Keratinocyte (primary cell): Measurements from ENCODE around the gene HYAL1. TPM values are rescaled to one million over a fixed set of nuclear protein-coding genes. Genes with fewer than 3 reads are reported as not detected.

ENCODE experiments used
- DNase-seq: peaks from one replicate; pipeline ENCODE4 v3.0.0-alpha.2; 2011; ENCODE audit warnings: low read depth, missing footprints, low spot score
- FAIRE-seq: peaks from 2 replicates; lab custom pipeline; 2011; peaks lifted over from hg19 to GRCh38; lab: Jason Lieb, UNC
- H2AFZ ChIP-seq: 2 replicates; pipeline ENCODE4 v1.6.0; 2012; ENCODE audit warnings: low read length, control low read depth, inconsistent platforms; ENCODE audit not compliant: control insufficient read depth
- H3K27ac ChIP-seq: 2 replicates; pipeline ENCODE4 v1.5.1; 2011; ENCODE audit warnings: low read length; ENCODE audit not compliant: control insufficient read depth, insufficient read depth
- H3K27me3 ChIP-seq: 3 replicates; pipeline ENCODE4 v1.6.0; 2011; ENCODE audit warnings: low read length; ENCODE audit not compliant: control insufficient read depth, insufficient read depth; ENCODE audit errors: extremely low read depth
- H3K36me3 ChIP-seq, 2 experiments: 2 replicates in 1 of 2; 3 replicates in 1 of 2; pipeline ENCODE4 v1.5.1; 2011; ENCODE audit warnings: low read length in 2 of 2, mild to moderate bottlenecking in 1 of 2; ENCODE audit not compliant: control insufficient read depth in 2 of 2, insufficient read depth in 2 of 2; ENCODE audit errors: extremely low read depth in 1 of 2
- H3K4me1 ChIP-seq: 3 replicates; pipeline ENCODE4 v1.5.1; 2011; ENCODE audit warnings: low read length; ENCODE audit not compliant: control insufficient read depth, insufficient read depth; ENCODE audit errors: extremely low read depth
- H3K4me2 ChIP-seq: 3 replicates; pipeline ENCODE4 v1.6.0; 2011; ENCODE audit warnings: low read depth, low read length; ENCODE audit not compliant: control insufficient read depth, insufficient read depth; ENCODE audit errors: extremely low read depth
- H3K4me3 ChIP-seq, 3 experiments: fragments of 200-600 bp in 1 of 3; sonication (generic) in 1 of 3; 2 replicates in 2 of 3; 3 replicates in 1 of 3; pipeline ENCODE4 v1.5.1; 2011 to 2016; ENCODE audit warnings: low read length in 3 of 3, mild to moderate bottlenecking in 3 of 3, control low read depth in 2 of 3, inconsistent platforms in 1 of 3, low read depth in 1 of 3, mixed read lengths in 1 of 3, mixed run types in 1 of 3, moderate library complexity in 1 of 3; ENCODE audit not compliant: control insufficient read depth in 2 of 3, insufficient read depth in 2 of 3; ENCODE audit errors: extremely low read depth in 1 of 3
- H3K79me2 ChIP-seq: 2 replicates; pipeline ENCODE4 v1.6.0; 2012; ENCODE audit warnings: low read length; ENCODE audit not compliant: control insufficient read depth, insufficient read depth
- H3K9ac ChIP-seq: 3 replicates; pipeline ENCODE4 v1.6.0; 2011; ENCODE audit warnings: low read length; ENCODE audit not compliant: control insufficient read depth, insufficient read depth; ENCODE audit errors: extremely low read depth
- H3K9me1 ChIP-seq: 3 replicates; pipeline ENCODE4 v1.6.0; 2011; ENCODE audit warnings: low read length; ENCODE audit not compliant: control insufficient read depth, insufficient read depth; ENCODE audit errors: extremely low read depth
- H3K9me3 ChIP-seq: 2 replicates; pipeline ENCODE4 v1.5.1; 2012; ENCODE audit warnings: low read depth, low read length; ENCODE audit not compliant: control insufficient read depth
- H4K20me1 ChIP-seq: 3 replicates; pipeline ENCODE4 v1.6.0; 2011; ENCODE audit warnings: low read length; ENCODE audit not compliant: control insufficient read depth, insufficient read depth; ENCODE audit errors: extremely low read depth
- EZH2 ChIP-seq: IDR thresholded peaks from one replicate; pipeline ENCODE4 v1.6.1; 2012; ENCODE audit warnings: inconsistent platforms, mild to moderate bottlenecking, low read length, moderate library complexity
- dilution Hi-C: fragments of 300-500 bp; cut with MboI; formaldehyde crosslinking; loops from one replicate; pipeline ENCODE4 v1.7.0; 2020; ENCODE audit warnings: low sequenced_read_pairs; ENCODE audit not compliant: extremely low pct_ligation_motif_present
- polyA plus RNA-seq, 5 experiments: library from polyadenylated mRNA; depleted of rRNA in 3 of 5; stranded (reverse) in 3 of 5; stranded (forward) in 1 of 5; unstranded in 1 of 5; fragments of >200 nt; gene quantifications; 1 replicate in 1 of 5; 2 replicates in 3 of 5; 3 replicates in 1 of 5; pipeline versions ENCODE4 v1.2.1 to v1.2.3, GENCODE V29; 2011 to 2012; ENCODE audit warnings: missing spikeins in 2 of 5, low read depth in 1 of 5, low replicate concordance in 1 of 5
- TF ChIP-seq, protein P1 (sequence below), 3 experiments: IDR thresholded peaks in 1 of 3; conservative IDR thresholded peaks in 1 of 3; optimal IDR thresholded peaks in 1 of 3; 2 replicates in 2 of 3; 3 replicates in 1 of 3; pipeline versions ENCODE3 to v1.5.1; 2011; ENCODE audit warnings: low read length in 3 of 3, mild to moderate bottlenecking in 3 of 3, moderate library complexity in 2 of 3, control low read depth in 1 of 3, inconsistent platforms in 1 of 3; ENCODE audit not compliant: insufficient read depth in 2 of 3; ENCODE audit errors: extremely low read depth in 1 of 3

The HYAL1 gene
- polyA plus RNA-seq, 1 donor (not counting 4 experiments of a cell fraction or from before 2014, with no cell fraction given): 13.9 TPM

DNA sequence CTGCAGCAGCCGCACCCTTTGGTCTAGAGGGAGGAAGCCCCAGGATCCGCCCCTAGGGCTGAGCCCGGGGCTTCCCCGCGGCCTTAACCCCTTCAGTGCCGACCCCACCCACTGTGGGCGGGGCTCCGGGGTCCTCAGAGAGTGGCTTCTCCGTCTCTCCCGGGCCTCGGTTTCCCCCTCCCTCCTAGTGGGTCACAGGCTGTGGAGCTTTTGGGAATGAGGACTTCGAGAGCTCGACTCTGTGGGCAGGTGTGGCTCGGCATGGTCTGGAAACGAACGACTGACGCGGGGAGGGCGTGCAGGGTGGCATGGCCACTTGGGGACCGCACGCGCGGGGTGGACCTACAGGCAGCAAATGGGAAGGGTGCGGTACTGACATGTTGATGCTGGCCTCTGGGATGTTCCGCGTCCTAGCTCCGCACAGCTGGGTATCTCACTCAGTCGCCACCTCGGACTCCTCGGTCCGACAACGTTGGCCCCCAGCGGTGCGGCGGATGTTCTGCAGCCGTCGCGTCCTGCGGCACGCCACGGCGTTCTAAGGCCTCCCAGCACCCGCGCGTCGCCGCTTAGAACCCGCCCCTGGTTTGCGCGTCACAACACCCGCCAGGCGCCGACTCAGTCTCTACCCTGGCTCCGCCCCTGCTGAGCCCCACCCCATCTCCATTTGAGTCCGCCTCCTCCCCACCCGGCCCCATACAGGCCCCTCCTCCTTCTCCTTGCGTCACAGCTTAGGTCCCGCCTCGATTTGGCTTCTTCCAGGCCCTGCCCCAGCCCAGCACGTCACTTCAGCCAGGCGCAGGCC, 4.3 kb downstream of the HYAL1 start, which contains the start of the genes HYAL3 and NAA80:
Gene HYAL3 (minus strand): TSS at position 570 of the 802 bp plus-strand sequence. CDS start 3,803 bp downstream, outside the sequence.
Gene NAA80 (minus strand): TSS at position 570 of the 802 bp plus-strand sequence. CDS start 1,942 bp downstream, outside the sequence.
- Histone ChIP-seq H3K4me2 (peak within 1 kb of the TSS; percentile 94), H2AFZ (peak within 1 kb of the TSS; percentile 94), H3K27me3 (no peaks in the 10 kb centered on the region), H4K20me1 (no peaks in the 10 kb centered on the region), H3K9me1 (peaks cover 3% of the 10 kb centered on the region), H3K4me3 (peak within 1 kb of the TSS; percentile 76 to 97 (median 94)), H3K27ac (peak within 1 kb of the TSS; percentile 97), H3K79me2 (peaks cover 9% of the 10 kb centered on the region), H3K4me1 (peaks cover 32% of the 10 kb centered on the region), H3K9ac (peak within 1 kb of the TSS; percentile 95), H3K36me3 (peaks cover 0 to 4% of the 10 kb centered on the region in 2 experiments), H3K9me3 (no peaks in the 10 kb centered on the region)
- TF ChIP-seq, protein P1, sequence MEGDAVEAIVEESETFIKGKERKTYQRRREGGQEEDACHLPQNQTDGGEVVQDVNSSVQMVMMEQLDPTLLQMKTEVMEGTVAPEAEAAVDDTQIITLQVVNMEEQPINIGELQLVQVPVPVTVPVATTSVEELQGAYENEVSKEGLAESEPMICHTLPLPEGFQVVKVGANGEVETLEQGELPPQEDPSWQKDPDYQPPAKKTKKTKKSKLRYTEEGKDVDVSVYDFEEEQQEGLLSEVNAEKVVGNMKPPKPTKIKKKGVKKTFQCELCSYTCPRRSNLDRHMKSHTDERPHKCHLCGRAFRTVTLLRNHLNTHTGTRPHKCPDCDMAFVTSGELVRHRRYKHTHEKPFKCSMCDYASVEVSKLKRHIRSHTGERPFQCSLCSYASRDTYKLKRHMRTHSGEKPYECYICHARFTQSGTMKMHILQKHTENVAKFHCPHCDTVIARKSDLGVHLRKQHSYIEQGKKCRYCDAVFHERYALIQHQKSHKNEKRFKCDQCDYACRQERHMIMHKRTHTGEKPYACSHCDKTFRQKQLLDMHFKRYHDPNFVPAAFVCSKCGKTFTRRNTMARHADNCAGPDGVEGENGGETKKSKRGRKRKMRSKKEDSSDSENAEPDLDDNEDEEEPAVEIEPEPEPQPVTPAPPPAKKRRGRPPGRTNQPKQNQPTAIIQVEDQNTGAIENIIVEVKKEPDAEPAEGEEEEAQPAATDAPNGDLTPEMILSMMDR (optimal IDR thresholded peaks at IDR 0.05 in 1 of 3, IDR thresholded peaks at IDR 0.05 in 1 of 3, conservative IDR thresholded peaks at IDR 0.05 in 1 of 3; ENCODE audit: extremely low read depth in 1 of 3, insufficient read depth in 2 of 3, low read length in 3 of 3): peak in 2 of 3 experiments; percentile 41 to 48
- TF ChIP-seq EZH2: no peak
- FAIRE-seq (no peak), DNase-seq (peak; percentile 100)
- dilution Hi-C loops: no loop called here

DNA sequence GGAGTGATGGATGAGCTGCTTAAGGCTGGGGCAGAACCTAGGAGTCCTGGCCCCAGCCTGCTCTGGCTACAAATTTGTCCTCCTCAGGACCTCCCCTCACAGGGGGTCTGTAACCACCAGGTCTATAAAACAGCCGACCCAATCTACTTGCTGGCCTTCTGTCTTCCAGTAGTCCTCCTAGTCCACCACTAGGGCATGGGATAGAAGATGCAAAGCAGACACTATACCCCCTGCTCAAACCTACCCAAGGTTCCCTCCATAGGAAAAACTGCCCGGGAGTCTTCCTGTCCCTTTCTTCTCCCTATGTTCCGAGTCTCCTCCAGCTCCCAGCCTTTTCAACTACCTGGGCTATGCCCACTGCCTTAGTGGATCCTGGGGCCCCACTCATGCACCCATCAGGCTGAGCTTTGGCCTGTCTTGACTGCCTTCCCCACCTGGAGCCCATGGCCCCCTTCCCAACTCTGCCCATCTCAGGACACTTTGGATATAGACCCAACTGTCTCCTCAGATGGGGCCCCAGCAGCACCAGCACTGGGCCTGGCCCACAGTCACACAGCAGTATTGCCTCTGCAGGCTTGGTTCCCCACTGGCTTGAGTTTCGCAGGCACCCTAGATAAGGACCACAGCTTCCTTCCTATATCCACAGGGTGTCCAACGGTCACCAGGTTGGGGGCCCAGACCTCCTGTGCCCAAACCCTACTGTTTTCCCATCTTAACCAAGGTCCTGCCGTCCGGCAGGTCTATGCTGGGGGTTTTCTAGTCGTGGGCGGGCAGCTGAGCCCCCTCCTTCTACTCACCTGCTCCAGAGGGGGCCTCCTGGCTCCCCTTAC, 5.3 kb downstream of the HYAL1 start:
- Histone ChIP-seq H3K4me3 (peak overlapping the region; percentile 76 to 97 (median 94)), H3K9ac (peak overlapping the region; percentile 95), H3K9me3 (no peaks in the 10 kb centered on the region), H3K36me3 (peaks cover 0 to 4% of the 10 kb centered on the region in 2 experiments), H3K4me2 (peak overlapping the region; percentile 94), H2AFZ (no peak overlapping the region), H4K20me1 (no peaks in the 10 kb centered on the region), H3K27ac (peak overlapping the region; percentile 89), H3K79me2 (peaks cover 7% of the 10 kb centered on the region), H3K9me1 (peaks cover 3% of the 10 kb centered on the region), H3K4me1 (peaks cover 24% of the 10 kb centered on the region), H3K27me3 (no peaks in the 10 kb centered on the region)
- FAIRE-seq (no peak), DNase-seq (no peak)
- dilution Hi-C loops: no loop called here
- no peak for TF ChIP-seq EZH2
- TF ChIP-seq, protein P1 (optimal IDR thresholded peaks at IDR 0.05 in 1 of 3, IDR thresholded peaks at IDR 0.05 in 1 of 3, conservative IDR thresholded peaks at IDR 0.05 in 1 of 3; ENCODE audit: extremely low read depth in 1 of 3, insufficient read depth in 2 of 3, low read length in 3 of 3): peak in 2 of 3 experiments; percentile 30 to 35
